Astrocyte (in vitro differentiated cells and primary cell): ENCODE measurements around the gene VRK1.

Experiments used
- CTCF ChIP-seq: IDR thresholded peaks from 2 replicates; pipeline ENCODE4 v1.5.1; 2011; ENCODE audit warnings: low read depth, mild to moderate bottlenecking, inconsistent platforms, low read length, moderate library complexity; ENCODE audit not compliant: insufficient read depth
- EZH2 ChIP-seq: IDR thresholded peaks from 2 replicates; pipeline ENCODE4 v1.6.1; 2012; ENCODE audit warnings: mild to moderate bottlenecking, low read length, inconsistent platforms; ENCODE audit not compliant: insufficient read depth

GRCh38 chr14:96843137-96843536 lies 46.0 kb downstream of the VRK1 start:
- TF ChIP-seq CTCF (no peak), EZH2 (no peak)
